GM18505 (cell line): ENCODE measurements around the gene MAGI3.
"Not testable (repeated sequence)": the region's sequence is repeated elsewhere in the genome, so short reads cannot be mapped to it uniquely, and the experiment has no call there.

Source experiments
- ATAC-seq: cut with Tn5 transposase; IDR thresholded peaks from one replicate; pipeline ENCODE4 v1.9.1; 2021; ENCODE audit not compliant: unreplicated experiment
- POLR2A ChIP-seq: IDR thresholded peaks from 4 replicates; pipeline ENCODE4 v1.6.1; 2011; ENCODE audit warnings: borderline replicate concordance; ENCODE audit not compliant: insufficient read depth, insufficient read length; ENCODE audit errors: extremely low read depth

Gene MAGI3

DNA sequence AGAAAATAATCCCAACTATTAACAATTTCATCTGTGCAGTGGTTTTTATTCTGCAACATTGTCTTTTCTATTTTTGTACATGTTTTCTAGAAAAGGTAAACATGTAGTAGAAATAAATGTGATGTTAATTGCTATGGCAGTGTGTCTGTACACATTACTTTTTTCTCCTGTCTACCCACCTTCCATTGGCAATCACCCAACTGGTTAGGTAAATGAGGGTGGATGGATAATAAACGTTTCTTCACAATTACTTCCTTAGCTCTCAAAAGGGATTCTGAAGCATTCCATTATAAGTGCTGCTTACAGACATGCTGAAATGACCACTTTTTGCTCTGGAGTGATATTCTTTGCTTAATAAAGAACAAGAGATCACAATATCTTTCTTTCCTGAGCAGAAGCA, 61.4 kb downstream of the MAGI3 start:
- no peak for ATAC-seq
- TF ChIP-seq POLR2A = no peak

- ATAC-seq = no peak
- TF ChIP-seq POLR2A = no peak
Observed at GRCh38 chr1:113452921-113453770, 62.8 kb downstream of the MAGI3 start.

GRCh38 chr1:113453771-113454083, 63.4 kb downstream of the MAGI3 start:
- ATAC-seq = no peak
- no peak for TF ChIP-seq POLR2A

DNA sequence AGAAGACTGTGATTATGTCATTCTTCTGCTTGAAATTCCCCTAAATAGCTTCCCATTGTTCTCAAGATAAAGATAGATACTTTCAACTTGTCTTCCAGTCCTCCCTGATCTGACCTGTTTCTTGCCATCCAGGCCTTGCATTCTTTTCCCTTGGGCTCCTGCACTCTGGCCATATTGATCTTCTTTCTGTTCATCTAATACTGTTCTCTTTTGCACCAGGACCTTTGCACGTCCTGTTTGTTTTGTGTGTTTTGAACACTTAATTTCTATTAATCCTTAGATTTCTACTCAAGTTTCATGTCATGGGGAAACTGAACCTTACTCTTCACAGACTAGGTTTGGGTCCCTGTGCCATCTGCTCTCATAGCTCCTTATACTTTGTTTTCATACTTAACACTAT, 65.1 kb downstream of the MAGI3 start:
- no peak for ATAC-seq
- TF ChIP-seq POLR2A = no peak

GRCh38 chr1:113456967-113457366, 66.7 kb downstream of the MAGI3 start:
- no peak for ATAC-seq
- no peak for TF ChIP-seq POLR2A

GRCh38 chr1:113459279-113459678, 69.0 kb downstream of the MAGI3 start:
- no peak for TF ChIP-seq POLR2A
- ATAC-seq = no peak

GRCh38 chr1:113467991-113468390, 77.7 kb downstream of the MAGI3 start:
- ATAC-seq = no peak
- TF ChIP-seq POLR2A = no peak

DNA sequence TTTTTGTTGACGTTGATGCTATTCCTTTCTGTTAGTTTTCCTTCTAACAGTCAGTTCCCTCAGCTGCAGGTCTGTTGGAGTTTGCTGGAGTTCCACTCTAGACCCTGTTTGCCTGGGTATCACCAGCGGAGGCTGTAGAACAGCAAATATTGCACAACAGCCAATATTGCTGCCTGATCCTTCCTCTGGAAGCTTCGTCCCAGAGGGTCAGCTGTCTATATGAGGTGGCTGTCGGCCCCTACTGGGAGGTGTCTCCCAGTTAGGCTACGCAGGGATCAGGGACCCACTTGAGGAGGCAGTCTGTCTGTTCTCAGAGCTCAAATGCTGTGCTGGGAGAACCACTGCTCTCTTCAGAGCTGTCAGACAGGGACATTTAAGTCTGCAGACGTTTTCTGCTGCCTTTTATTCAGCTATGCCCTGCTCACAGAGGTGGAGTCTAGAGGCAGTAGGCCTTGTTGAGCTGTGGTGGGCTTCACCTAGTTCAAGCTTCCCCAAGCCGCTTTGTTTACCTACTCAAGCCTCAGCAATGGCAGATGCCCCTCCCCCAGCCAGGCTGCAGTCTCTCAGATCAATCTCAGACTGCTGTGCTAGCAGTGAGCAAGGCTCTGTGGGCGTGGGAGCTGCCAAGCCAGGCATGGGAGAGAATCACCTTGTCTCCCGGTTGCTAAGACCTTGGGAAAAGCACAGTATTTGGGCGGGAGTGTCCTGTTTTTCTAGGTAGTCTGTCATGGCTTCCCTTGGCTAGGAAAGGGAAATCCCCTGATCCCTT, 88.3 kb downstream of the MAGI3 start:
- not testable (repeated sequence) for ATAC-seq

DNA sequence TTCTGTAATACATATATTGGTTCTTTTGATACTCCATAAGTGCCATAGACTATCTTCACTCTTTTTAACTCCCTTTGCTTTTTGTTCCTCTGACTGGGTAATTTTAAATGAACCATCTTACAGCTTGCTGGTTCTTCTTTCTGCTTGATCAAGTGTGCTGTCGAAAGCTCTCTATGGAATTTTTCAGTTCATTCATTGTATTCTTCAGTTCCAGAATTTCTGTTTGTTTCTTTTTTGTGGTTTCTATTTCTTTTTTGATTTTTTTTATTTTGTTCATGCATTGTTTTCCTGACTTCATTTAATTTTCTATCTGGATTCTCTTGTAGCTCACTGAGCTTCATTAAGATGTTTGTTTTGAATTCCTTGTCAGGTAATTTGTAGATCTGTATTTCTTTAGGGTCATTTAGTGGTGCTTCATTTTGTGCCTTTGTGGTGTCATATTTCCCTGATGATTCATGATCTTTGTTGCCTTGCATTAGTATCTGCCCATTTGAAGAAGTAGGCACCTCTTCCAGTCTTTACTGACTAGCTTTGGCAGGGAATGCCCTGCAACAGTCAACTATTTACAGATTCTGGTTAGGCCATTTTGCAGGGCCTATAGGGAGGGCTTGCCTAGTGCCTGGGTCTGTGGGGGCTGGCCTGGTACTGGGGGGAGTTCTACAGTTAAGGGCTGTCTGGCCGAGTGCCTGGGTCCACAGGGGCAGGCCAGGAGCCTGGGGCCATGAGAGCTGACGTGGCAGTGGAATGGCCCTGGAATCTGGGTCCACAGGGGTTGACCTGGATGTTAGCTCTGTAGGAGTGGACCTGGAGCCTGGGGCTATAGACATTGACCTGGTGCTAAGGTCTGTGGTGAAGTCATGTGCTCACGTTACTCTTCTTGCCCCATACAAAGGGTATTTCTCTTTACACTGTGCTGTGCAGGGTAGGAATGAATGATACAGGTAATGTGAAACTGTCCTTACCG, 89.7 kb downstream of the MAGI3 start:
- no peak for ATAC-seq
- TF ChIP-seq POLR2A = no peak

DNA sequence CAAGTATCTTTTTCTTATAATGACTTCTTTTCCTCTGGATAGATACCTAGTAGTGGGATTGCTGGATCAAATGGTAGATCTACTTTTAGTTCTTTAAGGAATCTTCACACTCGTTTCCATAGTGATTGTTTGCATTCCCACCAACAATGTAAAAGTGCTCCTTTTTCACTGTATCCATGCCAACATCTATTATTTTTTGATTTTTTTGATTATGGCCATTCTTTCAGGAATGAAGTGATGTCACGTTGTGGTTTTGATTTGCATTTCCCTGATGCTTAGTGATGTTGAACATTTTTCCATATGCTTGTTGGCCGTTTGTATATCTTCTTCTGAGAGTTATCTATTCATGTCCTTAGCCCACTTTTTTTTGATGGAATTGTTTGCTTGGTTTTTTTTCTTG, 94.8 kb downstream of the MAGI3 start:
- ATAC-seq = not testable (repeated sequence)

DNA sequence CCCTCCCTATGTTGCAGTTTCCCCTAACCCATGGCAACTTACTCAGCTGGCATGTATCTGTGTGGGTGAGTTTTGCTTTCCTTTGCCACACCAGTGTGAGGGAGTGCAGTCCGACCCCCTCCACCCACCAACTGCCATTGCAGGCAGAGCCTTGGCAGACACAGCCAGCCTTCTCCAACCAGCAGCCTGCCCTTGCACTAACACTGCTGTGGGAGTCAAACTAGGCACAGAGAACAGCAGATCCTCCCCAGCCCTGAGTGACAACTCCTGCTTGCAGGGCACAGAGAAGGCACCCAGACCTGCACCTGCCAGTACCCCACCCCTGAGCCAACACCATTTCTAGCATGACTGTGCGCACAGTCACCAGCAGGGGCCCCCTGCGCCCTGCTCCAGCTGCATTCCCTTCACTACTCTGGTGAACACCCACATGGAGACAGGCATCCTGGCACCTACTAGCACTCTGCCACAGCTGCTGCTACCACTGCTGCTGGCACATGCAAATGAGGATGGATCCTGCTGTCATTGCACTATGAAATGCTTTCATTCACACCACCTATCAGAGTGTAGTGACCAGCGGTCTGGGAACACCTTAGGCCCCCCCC, 98.4 kb downstream of the MAGI3 start:
- no peak for TF ChIP-seq POLR2A

GRCh38 chr1:113490384-113490783, 100.1 kb downstream of the MAGI3 start:
- no peak for TF ChIP-seq POLR2A
- ATAC-seq = no peak

More for the DNA sequence above, 98.4 kb downstream of the MAGI3 start:
- ATAC-seq = no peak

GRCh38 chr1:113493533-113493932, 103.2 kb downstream of the MAGI3 start:
- ATAC-seq = no peak
- no peak for TF ChIP-seq POLR2A

- no peak for TF ChIP-seq POLR2A
- ATAC-seq = no peak
Observed at GRCh38 chr1:113505357-113505756, 115.0 kb downstream of the MAGI3 start.
